Heart right ventricle (tissue), 16 donors: ENCODE measurements around the gene OCA2. TPM values are rescaled to one million over a fixed set of nuclear protein-coding genes. Genes with fewer than 3 reads are reported as not detected.
A peak's percentile ranks its signal among the peaks of the same experiment; 100 is the strongest.

Source experiments
- ATAC-seq, 8 donors: fragments of 200-7000 bp; cut with Tn5 transposase; one replicate each; pipeline ENCODE4 v1.9.1; 2020; ENCODE audit warnings: mild to moderate bottlenecking in 8 of 8, moderate library complexity in 8 of 8, moderate number of reproducible peaks in 1 of 8
- DNase-seq, 2 donors: peaks; one replicate each; pipeline ENCODE4 v3.0.0-alpha.2; 2020
- H3K27ac ChIP-seq, 10 donors: fragments of 200-600 bp; sonication (generic) in 2 of 10; one replicate each; pipeline versions ENCODE4 v1.5.0 to v1.8.0; 2020 to 2022; ENCODE audit warnings: mild to moderate bottlenecking in 3 of 10
- H3K27me3 ChIP-seq, 7 donors: fragments of 200-600 bp; one replicate each; pipeline ENCODE4 v1.8.0; 2021 to 2022; ENCODE audit warnings: mild to moderate bottlenecking in 2 of 7
- H3K36me3 ChIP-seq, 9 donors: fragments of 200-600 bp; sonication (generic) in 1 of 9; one replicate each; pipeline versions ENCODE4 v1.5.0 to v1.8.0; 2020 to 2022; ENCODE audit warnings: mild to moderate bottlenecking in 2 of 9
- H3K4me1 ChIP-seq, 9 donors: fragments of 200-600 bp; sonication (generic) in 1 of 9; one replicate each; pipeline versions ENCODE4 v1.5.0 to v1.8.0; 2020 to 2022; ENCODE audit warnings: mild to moderate bottlenecking in 4 of 9
- H3K4me3 ChIP-seq, 10 donors: fragments of 200-600 bp; sonication (generic) in 2 of 10; one replicate each; pipeline versions ENCODE4 v1.5.0 to v1.8.0; 2020 to 2022; ENCODE audit warnings: mild to moderate bottlenecking in 7 of 10, moderate library complexity in 2 of 10
- H3K9me3 ChIP-seq, 11 donors: fragments of 200-600 bp in 10 of 11; sonication (generic) in 2 of 11; one replicate each; pipeline versions ENCODE4 v1.5.0 to v1.8.0; 2013 to 2022; ENCODE audit warnings: mild to moderate bottlenecking in 2 of 11, control low read depth in 1 of 11, moderate library complexity in 1 of 11
- WGBS, 2 donors: extraction: QIAGEN DNeasy Blood & Tissue Kit; methylation state at CpG; one replicate each; pipeline ENCODE4 v1.1.7; 2013; ENCODE audit warnings: inconsistent platforms in 1 of 2; 5-methylcytosine and 5-hydroxymethylcytosine counted together
- intact Hi-C, 10 donors: fragments of 100-400 bp; cut with DNase I; formaldehyde crosslinking; loops; one replicate each; pipeline versions ENCODE4 v1.11.1 to v1.14.2; 2022
- polyA plus RNA-seq, 2 donors: library from polyadenylated mRNA; stranded (reverse); fragments of 200-250 nt; gene quantifications; one replicate each; pipeline ENCODE4 v1.2.3, GENCODE V29; 2013
- total RNA-seq, 10 donors: library from RNA; stranded (reverse); fragmentation: NEBNext Ultra II Directional in 3 of 10; extraction: Animal tissue kit (Norgen Biotek cat#: 25700) in 3 of 10; gene quantifications; one replicate each; pipeline versions ENCODE4 v1.2.1 to v1.2.4, GENCODE V29; 2021 to 2023
- TF ChIP-seq, protein P1 (sequence below), 9 donors: fragments of 200-600 bp; sonication (generic) in 2 of 9; IDR thresholded peaks; one replicate each; pipeline versions ENCODE4 v1.5.0 to v1.8.0; 2021 to 2022; ENCODE audit warnings: antibody characterized with exemption in 9 of 9, mild to moderate bottlenecking in 5 of 9, moderate library complexity in 1 of 9
- donor health status: Arrhythmogenic right ventricular cardiomyopathy.
- donor health status: ischemic (EF 13 %, LVEDD 7.1; RV severe dilation, severe dysfunction).
- donor health status: healthy with polysubstance abuse.
- donor health status: DM: no; HTN: yes; CAD: no.
- donor health status: DM: no; HTN: no; CAD: no.
- donor health status: ischemic (EF 25% LVEDD 6.9; RV normal size, moderate dysfunction).
- donor health status: ischemic (EF 25% LVEDD 5.7; RV mildly dilated, moderate dysfunction).
- donor health status: healthy.
- donor health status: DM: yes; HTN: yes; CAD: no.
- donor health status: Ischemic cardiomyopathy.
- donor health status: ischemic (EF 35%, LVEDD 5.7; RV mildly dilated, moderate dysfunction).
- donor health status: nonischemic (EF 11% LVEDD 7.7; RV severe dilation, severe dysfunction).
- donor health status: DM: yes; HTN: yes; CAD: no.
- donor health status: PGD.
- donor health status: ischemic (EF 29% LVEDD 5.4; RV normal size, mild dysfunction).
- donor health status: nonischemic (EF 23%, LVEDD 6.1; RV moderate dilation, normal function).

The OCA2 gene
- total and polyA plus RNA-seq, 12 donors = 0.04 to 0.32 (median 0.17) TPM; not detected in 6

DNA sequence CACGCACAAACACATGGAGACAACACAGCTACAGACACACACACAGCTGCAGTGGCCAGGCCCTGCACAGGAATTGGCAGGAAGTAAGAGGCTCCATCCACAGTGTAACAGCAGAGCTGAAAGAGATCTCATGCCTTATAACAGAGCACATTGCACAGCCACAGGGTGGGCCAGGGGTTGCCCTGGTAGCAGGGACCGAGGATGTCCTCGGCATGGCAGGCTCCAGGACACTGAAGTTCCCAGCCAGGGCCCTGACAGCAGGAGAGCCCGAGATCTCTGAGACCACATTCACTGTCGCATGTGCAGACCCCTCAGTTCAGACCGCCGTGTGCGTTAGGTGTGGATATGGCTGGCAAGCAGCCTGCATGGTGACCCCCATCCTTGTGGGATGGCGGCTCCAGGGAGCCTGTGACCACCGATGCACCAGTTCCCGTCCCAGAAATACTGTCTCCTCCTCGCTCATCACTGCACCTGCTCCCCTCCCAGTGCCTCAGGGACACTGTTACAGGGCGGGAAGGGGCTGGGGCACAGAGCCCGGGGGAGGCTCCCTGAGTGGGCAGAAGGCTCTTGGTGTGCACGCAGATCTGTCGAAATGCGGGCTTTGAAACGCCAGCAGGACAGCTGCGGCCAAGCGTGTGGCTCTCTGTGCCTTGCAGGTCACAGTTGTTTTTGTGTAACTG lies 1.5 kb upstream of the OCA2 start:
- Histone ChIP-seq H3K9me3 (no peaks in the 10 kb centered on the region), H3K27ac (no peak overlapping the region), H3K36me3 (no peaks in the 10 kb centered on the region), H3K4me1 (peaks cover 2 to 28% (median 22%) of the 10 kb centered on the region in 9 donors), H3K4me3 (no peak overlapping the region), H3K27me3 (peaks cover 0 to 61% (median 49%) of the 10 kb centered on the region in 7 donors)
- intact Hi-C loops = no loop called here
- TF ChIP-seq, protein P1, sequence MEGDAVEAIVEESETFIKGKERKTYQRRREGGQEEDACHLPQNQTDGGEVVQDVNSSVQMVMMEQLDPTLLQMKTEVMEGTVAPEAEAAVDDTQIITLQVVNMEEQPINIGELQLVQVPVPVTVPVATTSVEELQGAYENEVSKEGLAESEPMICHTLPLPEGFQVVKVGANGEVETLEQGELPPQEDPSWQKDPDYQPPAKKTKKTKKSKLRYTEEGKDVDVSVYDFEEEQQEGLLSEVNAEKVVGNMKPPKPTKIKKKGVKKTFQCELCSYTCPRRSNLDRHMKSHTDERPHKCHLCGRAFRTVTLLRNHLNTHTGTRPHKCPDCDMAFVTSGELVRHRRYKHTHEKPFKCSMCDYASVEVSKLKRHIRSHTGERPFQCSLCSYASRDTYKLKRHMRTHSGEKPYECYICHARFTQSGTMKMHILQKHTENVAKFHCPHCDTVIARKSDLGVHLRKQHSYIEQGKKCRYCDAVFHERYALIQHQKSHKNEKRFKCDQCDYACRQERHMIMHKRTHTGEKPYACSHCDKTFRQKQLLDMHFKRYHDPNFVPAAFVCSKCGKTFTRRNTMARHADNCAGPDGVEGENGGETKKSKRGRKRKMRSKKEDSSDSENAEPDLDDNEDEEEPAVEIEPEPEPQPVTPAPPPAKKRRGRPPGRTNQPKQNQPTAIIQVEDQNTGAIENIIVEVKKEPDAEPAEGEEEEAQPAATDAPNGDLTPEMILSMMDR (IDR thresholded peaks at IDR 0.05) = no peak
- no peak for ATAC-seq
- DNase-seq = no peak
- WGBS, 2 donors = 89 to 92% methylated on average over 20 of the region's 20 CpGs

DNA sequence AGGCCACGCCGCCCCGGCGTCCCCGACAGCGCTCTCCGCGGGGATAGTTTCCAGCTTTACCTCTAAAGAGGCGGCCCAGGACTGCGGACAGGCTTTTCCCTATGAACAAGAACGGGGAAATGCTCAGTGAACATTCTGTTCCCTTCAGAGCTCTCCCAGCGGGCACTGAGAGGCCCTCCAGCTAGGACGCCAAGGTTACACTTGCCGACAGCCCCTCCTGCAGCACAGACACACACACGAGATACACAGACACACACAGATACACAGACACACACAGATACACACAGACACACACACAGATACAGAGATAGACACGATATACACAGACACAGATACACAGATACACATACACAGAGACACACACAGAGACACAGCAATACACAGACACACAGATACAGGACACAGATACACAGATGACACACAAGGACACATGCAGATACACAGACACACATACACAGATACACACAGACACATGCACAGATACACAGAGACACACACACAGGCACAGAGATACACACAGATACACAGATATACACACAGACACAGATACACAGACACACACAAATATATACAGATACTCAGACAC lies 533 bp upstream of the OCA2 start:
- TF ChIP-seq, protein P1 (IDR thresholded peaks at IDR 0.05) = no peak
- WGBS, 2 donors = 11 to 13% methylated on average over 16 of the region's 16 CpGs
- Histone ChIP-seq H3K4me3 (peak overlapping the region in 9 of 10 donors; percentile 6 to 36 (median 27)), H3K36me3 (no peaks in the 10 kb centered on the region), H3K9me3 (no peaks in the 10 kb centered on the region), H3K4me1 (peaks cover 6 to 38% (median 32%) of the 10 kb centered on the region in 9 donors), H3K27ac (no peak overlapping the region), H3K27me3 (peaks cover 0 to 71% (median 59%) of the 10 kb centered on the region in 7 donors)
- DNase-seq (no peak), ATAC-seq (peak in 2 of 8 donors; percentile 0 to 4)
- intact Hi-C loops = no loop called here

- DNase-seq (no peak), ATAC-seq (no peak)
- Histone ChIP-seq H3K4me1 (peaks cover 8 to 44% (median 36%) of the 10 kb centered on the region in 9 donors), H3K4me3 (no peak overlapping the region), H3K36me3 (no peaks in the 10 kb centered on the region), H3K27ac (no peak overlapping the region), H3K27me3 (peaks cover 0 to 81% (median 66%) of the 10 kb centered on the region in 7 donors), H3K9me3 (no peaks in the 10 kb centered on the region)
- intact Hi-C loops = no loop called here
- WGBS, 2 donors = 71 to 74% methylated on average over 11 of the region's 11 CpGs
- TF ChIP-seq, protein P1 (IDR thresholded peaks at IDR 0.05) = no peak
Measured at GRCh38 chr15:28098360-28098765, 752 bp downstream of the OCA2 start.

DNA sequence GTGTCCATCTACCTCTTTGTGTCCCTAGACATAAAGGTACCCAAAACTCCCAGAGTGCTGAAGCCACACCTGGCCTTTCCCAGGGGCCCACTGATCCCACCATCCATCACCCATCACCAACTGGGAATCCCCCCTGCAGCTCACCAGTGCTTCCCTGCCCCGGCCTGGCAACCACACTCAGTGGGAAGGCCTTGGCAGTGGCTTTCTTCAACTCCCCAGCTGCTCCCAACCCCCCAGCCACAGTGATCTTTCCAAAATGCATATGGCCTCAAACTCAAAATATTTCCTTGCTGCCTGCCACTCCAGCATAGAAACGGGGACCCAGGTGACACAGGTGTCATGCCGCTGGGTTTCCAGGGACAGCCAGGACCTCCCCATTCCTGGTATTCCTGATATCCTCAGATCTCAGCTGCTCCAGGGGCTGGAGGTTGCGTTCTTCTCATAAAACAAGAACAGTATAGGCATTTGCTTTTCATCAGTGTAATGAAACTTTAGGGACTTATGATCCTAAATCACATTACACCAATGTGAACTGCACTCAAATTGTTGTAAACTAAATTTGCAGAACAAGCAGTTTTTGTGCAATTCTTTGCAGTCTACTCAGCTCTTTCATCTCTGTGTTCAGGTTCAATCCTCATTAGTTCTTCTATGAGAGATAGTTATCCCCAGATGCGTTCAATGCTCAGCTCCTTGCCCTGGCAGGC lies 1.3 kb downstream of the OCA2 start:
- 90 to 92% methylated on average over 5 of the region's 5 CpGs for WGBS, 2 donors
- no peaks in the 10 kb centered on the region for H3K9me3 ChIP-seq
- TF ChIP-seq, protein P1 (IDR thresholded peaks at IDR 0.05) = no peak
- ATAC-seq (no peak), DNase-seq (no peak)
- peaks cover 0 to 87% (median 72%) of the 10 kb centered on the region in 7 donors for H3K27me3 ChIP-seq
- H3K27ac ChIP-seq = no peak overlapping the region
- intact Hi-C loops = no loop called here
- H3K4me3 ChIP-seq = no peak overlapping the region
- H3K36me3 ChIP-seq = no peaks in the 10 kb centered on the region
- peaks cover 8 to 44% (median 36%) of the 10 kb centered on the region in 9 donors for H3K4me1 ChIP-seq
